Peyer's patch (tissue), 4 donors: ENCODE results near the gene CFDP1. TPM values are rescaled to one million over a fixed set of nuclear protein-coding genes. Genes with fewer than 3 reads are reported as not detected.

Experiments used
- DNase-seq, 3 donors: peaks; one replicate each; pipeline ENCODE4 v3.0.0-alpha.2; 2017 to 2019
- H3K27ac ChIP-seq, 4 donors: fragments of 200-600 bp; sonication (generic); one replicate each; pipeline ENCODE4 v1.5.1; 2016 to 2019
- H3K27me3 ChIP-seq, 2 donors: fragments of 200-600 bp; sonication (generic); one replicate each; pipeline ENCODE4 v1.5.1; 2019
- H3K36me3 ChIP-seq, 3 donors: fragments of 200-600 bp; sonication (generic); one replicate each; pipeline ENCODE4 v1.5.1; 2016 to 2019
- H3K4me1 ChIP-seq, 4 donors: fragments of 200-600 bp; sonication (generic); one replicate each; pipeline ENCODE4 v1.5.1; 2016 to 2019
- H3K4me3 ChIP-seq, 4 donors: fragments of 200-600 bp; sonication (generic); 1 replicate in 3 of 4; 2 replicates in 1 of 4; pipeline ENCODE4 v1.5.1; 2016 to 2019; ENCODE audit warnings: mild to moderate bottlenecking in 1 of 4
- H3K9me3 ChIP-seq, 4 donors: fragments of 200-600 bp; sonication (generic); one replicate each; pipeline ENCODE4 v1.5.1; 2016 to 2019; ENCODE audit warnings: mild to moderate bottlenecking in 1 of 4
- POLR2A ChIP-seq, 2 donors: fragments of 450-650 bp; IDR thresholded peaks; one replicate each; pipeline ENCODE4 v1.5.1; 2017; ENCODE audit warnings: antibody characterized with exemption in 2 of 2, mild to moderate bottlenecking in 2 of 2, moderate library complexity in 2 of 2
- total RNA-seq, 4 donors: library from RNA; depleted of rRNA; stranded (reverse); fragments of >200 nt; gene quantifications; one replicate each; pipeline ENCODE4 v1.1.0, GENCODE V29; 2016
- TF ChIP-seq, protein P1 (sequence below), 6 experiments: fragments of 450-650 bp in 4 of 6; fragments of 200-600 bp in 2 of 6; sonication (generic) in 1 of 6; IDR thresholded peaks; one replicate each; pipeline ENCODE4 v1.5.1; 2017 to 2019; ENCODE audit warnings: antibody characterized with exemption in 6 of 6, mild to moderate bottlenecking in 3 of 6, moderate library complexity in 1 of 6

Gene CFDP1
- total RNA-seq, 4 donors from 2014 or later, result 125 to 205 (median 156) TPM

DNA sequence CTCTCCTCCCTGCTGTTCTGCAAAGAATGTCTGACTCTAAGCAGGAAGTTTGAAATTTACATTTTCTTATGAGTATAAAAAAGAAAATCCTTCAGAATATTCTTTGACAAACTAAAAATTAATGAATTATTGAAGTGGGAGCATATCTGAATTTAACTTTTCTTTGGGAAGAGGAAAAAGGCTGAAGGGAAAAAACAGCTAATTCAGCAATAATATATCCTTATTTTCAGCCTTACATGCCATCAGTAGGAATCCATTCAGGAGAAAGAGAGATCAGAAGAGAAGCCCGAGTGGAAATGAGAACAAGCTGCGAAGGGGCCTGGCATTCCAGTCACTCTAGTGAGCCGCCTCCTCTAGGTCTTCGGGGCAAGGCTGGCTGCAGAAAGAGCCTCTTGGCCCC lies 140.1 kb downstream of the CFDP1 start:
- Histone ChIP-seq H3K9me3 (no peaks in the 10 kb centered on the region), H3K4me3 (no peak overlapping the region), H3K27me3 (no peaks in the 10 kb centered on the region), H3K4me1 (peaks cover 0 to 17% (median 3%) of the 10 kb centered on the region in 4 donors), H3K27ac (no peak overlapping the region), H3K36me3 (peaks cover 0 to 27% (median 0%) of the 10 kb centered on the region in 3 donors)
- no peak for DNase-seq
- TF ChIP-seq POLR2A (IDR thresholded peaks at IDR 0.05), result no peak

- H3K27me3 ChIP-seq, result no peaks in the 10 kb centered on the region
- no peaks in the 10 kb centered on the region for H3K9me3 ChIP-seq
- DNase-seq, result no peak
- H3K4me3 ChIP-seq, result no peak overlapping the region
- H3K27ac ChIP-seq, result no peak overlapping the region
- peaks cover 0 to 17% (median 3%) of the 10 kb centered on the region in 4 donors for H3K4me1 ChIP-seq
- TF ChIP-seq, protein P1, sequence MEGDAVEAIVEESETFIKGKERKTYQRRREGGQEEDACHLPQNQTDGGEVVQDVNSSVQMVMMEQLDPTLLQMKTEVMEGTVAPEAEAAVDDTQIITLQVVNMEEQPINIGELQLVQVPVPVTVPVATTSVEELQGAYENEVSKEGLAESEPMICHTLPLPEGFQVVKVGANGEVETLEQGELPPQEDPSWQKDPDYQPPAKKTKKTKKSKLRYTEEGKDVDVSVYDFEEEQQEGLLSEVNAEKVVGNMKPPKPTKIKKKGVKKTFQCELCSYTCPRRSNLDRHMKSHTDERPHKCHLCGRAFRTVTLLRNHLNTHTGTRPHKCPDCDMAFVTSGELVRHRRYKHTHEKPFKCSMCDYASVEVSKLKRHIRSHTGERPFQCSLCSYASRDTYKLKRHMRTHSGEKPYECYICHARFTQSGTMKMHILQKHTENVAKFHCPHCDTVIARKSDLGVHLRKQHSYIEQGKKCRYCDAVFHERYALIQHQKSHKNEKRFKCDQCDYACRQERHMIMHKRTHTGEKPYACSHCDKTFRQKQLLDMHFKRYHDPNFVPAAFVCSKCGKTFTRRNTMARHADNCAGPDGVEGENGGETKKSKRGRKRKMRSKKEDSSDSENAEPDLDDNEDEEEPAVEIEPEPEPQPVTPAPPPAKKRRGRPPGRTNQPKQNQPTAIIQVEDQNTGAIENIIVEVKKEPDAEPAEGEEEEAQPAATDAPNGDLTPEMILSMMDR (IDR thresholded peaks at IDR 0.05), result no peak
- TF ChIP-seq POLR2A (IDR thresholded peaks at IDR 0.05), result no peak
- peaks cover 0 to 27% (median 0%) of the 10 kb centered on the region in 3 donors for H3K36me3 ChIP-seq
Observed at GRCh38 chr16:75292691-75293090, 140.6 kb downstream of the CFDP1 start.

DNA sequence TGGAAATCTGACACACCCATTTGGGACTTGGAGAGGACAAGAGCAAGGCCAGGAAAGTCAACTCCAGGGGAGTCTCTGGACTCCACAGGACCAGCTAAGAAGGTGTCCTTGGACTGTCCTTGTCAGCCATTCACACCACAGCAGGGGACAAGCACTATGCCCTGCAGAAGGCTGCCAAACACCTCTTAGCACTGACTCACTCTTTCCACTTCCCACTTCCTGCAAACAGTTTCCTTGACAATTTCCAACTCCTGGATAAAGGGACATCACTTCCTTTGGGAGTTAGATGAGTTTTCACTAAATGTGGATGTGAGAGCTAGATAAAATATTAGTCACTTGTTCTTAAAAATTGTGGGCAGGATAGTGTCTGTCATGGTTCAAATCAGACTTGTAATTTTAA lies 144.1 kb downstream of the CFDP1 start:
- H3K27ac ChIP-seq, result peak overlapping the region in 1 of 4 donors; percentile 22

GRCh38 chr16:75288596-75289120 lies 144.6 kb downstream of the CFDP1 start:
- no peak overlapping the region for H3K4me3 ChIP-seq
- no peak for TF ChIP-seq POLR2A (IDR thresholded peaks at IDR 0.05)
- TF ChIP-seq, protein P1 (IDR thresholded peaks at IDR 0.05), result no peak
- peak in 2 of 3 donors; percentile 45 to 57 for DNase-seq
- peaks cover 0 to 27% (median 0%) of the 10 kb centered on the region in 3 donors for H3K36me3 ChIP-seq
- H3K27ac ChIP-seq, result peak overlapping the region in 2 of 4 donors; percentile 16 to 22
- no peaks in the 10 kb centered on the region for H3K9me3 ChIP-seq
- H3K4me1 ChIP-seq, result peaks cover 0 to 10% (median 3%) of the 10 kb centered on the region in 4 donors
- no peaks in the 10 kb centered on the region for H3K27me3 ChIP-seq

More for the DNA sequence above, 144.1 kb downstream of the CFDP1 start:
- no peak for DNase-seq
- no peaks in the 10 kb centered on the region for H3K9me3 ChIP-seq
- peaks cover 0 to 10% (median 3%) of the 10 kb centered on the region in 4 donors for H3K4me1 ChIP-seq
- no peak overlapping the region for H3K4me3 ChIP-seq
- no peaks in the 10 kb centered on the region for H3K27me3 ChIP-seq
- TF ChIP-seq POLR2A (IDR thresholded peaks at IDR 0.05), result no peak
- TF ChIP-seq, protein P1 (IDR thresholded peaks at IDR 0.05), result no peak
- peaks cover 0 to 27% (median 0%) of the 10 kb centered on the region in 3 donors for H3K36me3 ChIP-seq

- H3K4me1 ChIP-seq, result peaks cover 0 to 10% (median 3%) of the 10 kb centered on the region in 4 donors
- H3K36me3 ChIP-seq, result peaks cover 0 to 22% (median 0%) of the 10 kb centered on the region in 3 donors
- H3K9me3 ChIP-seq, result no peaks in the 10 kb centered on the region
- no peak for TF ChIP-seq POLR2A (IDR thresholded peaks at IDR 0.05)
- TF ChIP-seq, protein P1 (IDR thresholded peaks at IDR 0.05), result no peak
- no peak overlapping the region for H3K4me3 ChIP-seq
- H3K27me3 ChIP-seq, result no peaks in the 10 kb centered on the region
- no peak for DNase-seq
- peak overlapping the region in 1 of 4 donors; percentile 16 for H3K27ac ChIP-seq
Observed at GRCh38 chr16:75288181-75288580, 145.1 kb downstream of the CFDP1 start.

GRCh38 chr16:75287708-75288107 lies 145.6 kb downstream of the CFDP1 start:
- H3K27me3 ChIP-seq, result no peaks in the 10 kb centered on the region
- no peaks in the 10 kb centered on the region for H3K9me3 ChIP-seq
- no peak overlapping the region for H3K27ac ChIP-seq
- no peak overlapping the region for H3K4me3 ChIP-seq
- DNase-seq, result peak in 1 of 3 donors; percentile 59
- TF ChIP-seq, protein P1 (IDR thresholded peaks at IDR 0.05), result no peak
- no peak for TF ChIP-seq POLR2A (IDR thresholded peaks at IDR 0.05)
- H3K36me3 ChIP-seq, result peaks cover 0 to 17% (median 0%) of the 10 kb centered on the region in 3 donors
- peaks cover 0 to 10% (median 3%) of the 10 kb centered on the region in 4 donors for H3K4me1 ChIP-seq
